Measurements from ENCODE around the gene ZSCAN22.

DNA sequence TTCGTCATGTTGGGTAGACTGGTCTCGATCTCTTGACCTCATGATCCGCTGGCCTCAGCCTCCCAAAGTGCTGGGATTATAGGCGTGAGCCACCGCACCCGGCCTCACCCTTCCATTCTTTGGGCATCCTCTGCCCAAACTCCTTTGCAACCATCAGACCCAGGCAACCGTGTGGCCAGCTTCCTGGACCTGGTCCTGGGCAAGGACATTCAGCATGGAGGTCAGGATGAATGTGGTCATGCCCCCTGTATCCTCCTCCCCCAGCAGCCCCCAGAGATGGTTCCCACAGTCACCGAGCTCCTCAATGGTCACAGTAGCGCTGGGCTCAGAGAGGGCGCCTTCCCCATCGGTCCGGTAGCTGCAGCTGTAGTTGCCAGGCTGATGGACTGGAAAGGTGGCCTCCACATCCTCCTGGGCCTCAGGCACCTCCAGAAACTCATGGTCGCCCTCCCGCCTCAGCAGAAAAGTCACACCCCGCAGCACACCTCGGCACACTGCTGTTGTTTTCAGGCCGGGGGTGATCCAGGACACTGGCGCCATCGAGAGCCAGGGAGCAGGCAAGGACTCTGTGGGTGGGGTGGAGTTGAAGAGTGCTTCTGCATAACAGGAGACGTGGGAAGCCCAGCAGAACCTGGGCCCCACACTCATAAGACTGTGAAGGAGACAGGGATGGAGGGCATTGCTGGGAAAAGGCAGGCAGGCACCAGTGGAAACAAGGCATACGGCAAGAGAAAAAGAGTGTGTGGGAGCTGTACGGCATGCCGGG lies 25.4 kb downstream of the ZSCAN22 start:
- TF ChIP-seq TCF12 (IDR thresholded peaks at IDR 0.05; ENCODE audit: low read depth) (no peak), RAD21 (IDR thresholded peaks at IDR 0.05; ENCODE audit: low read depth) (no peak), CREB1 (IDR thresholded peaks at IDR 0.05; ENCODE audit: low read depth) (no peak), MAX (IDR thresholded peaks at IDR 0.05) (no peak), CEBPB (IDR thresholded peaks at IDR 0.05) (no peak)
- TF ChIP-seq, protein P1, sequence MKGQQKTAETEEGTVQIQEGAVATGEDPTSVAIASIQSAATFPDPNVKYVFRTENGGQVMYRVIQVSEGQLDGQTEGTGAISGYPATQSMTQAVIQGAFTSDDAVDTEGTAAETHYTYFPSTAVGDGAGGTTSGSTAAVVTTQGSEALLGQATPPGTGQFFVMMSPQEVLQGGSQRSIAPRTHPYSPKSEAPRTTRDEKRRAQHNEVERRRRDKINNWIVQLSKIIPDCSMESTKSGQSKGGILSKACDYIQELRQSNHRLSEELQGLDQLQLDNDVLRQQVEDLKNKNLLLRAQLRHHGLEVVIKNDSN (IDR thresholded peaks at IDR 0.05), result no peak
